Stimulated activated CD4-positive, alpha-beta T cell treated with anti-CD3 and anti-CD28 coated beads, Interleukin-12 subunit alpha, Interleukin-12 subunit beta, amount 100 ng/mL, for 24 hours (primary cell): ENCODE results near the gene RNF217.

Source experiments
- DNase-seq, 2 experiments: peaks; one replicate each; pipeline ENCODE4 v3.0.0-alpha.2; 2020; ENCODE audit warnings: low read depth in 2 of 2

The RNF217 gene

GRCh38 chr6:124987999-124988591 is 25.9 kb downstream of the RNF217 start:
- DNase-seq = no peak

- DNase-seq = no peak
Measured at GRCh38 chr6:124989136-124989983, 27.1 kb downstream of the RNF217 start.

- DNase-seq = no peak
Measured at GRCh38 chr6:124990988-124991387, 28.8 kb downstream of the RNF217 start.

GRCh38 chr6:124991764-124992295 is 29.6 kb downstream of the RNF217 start:
- DNase-seq = no peak

- no peak for DNase-seq
Measured at GRCh38 chr6:124993327-124993726, 31.1 kb downstream of the RNF217 start.

- no peak for DNase-seq
Measured at GRCh38 chr6:124994648-124995047, 32.4 kb downstream of the RNF217 start.

- no peak for DNase-seq
Measured at GRCh38 chr6:124995131-124995530, 32.9 kb downstream of the RNF217 start.

GRCh38 chr6:124995645-124996325 is 33.5 kb downstream of the RNF217 start:
- DNase-seq = no peak

GRCh38 chr6:124996411-124996810 is 34.2 kb downstream of the RNF217 start:
- DNase-seq = no peak

- DNase-seq = no peak
Measured at GRCh38 chr6:124997196-124997875, 35.1 kb downstream of the RNF217 start.

- no peak for DNase-seq
Measured at GRCh38 chr6:124999105-124999764, 37.0 kb downstream of the RNF217 start.

GRCh38 chr6:125001684-125002405 is 39.6 kb downstream of the RNF217 start:
- DNase-seq = no peak

GRCh38 chr6:125002406-125002741 is 40.1 kb downstream of the RNF217 start:
- no peak for DNase-seq

GRCh38 chr6:125003070-125003469 is 40.8 kb downstream of the RNF217 start:
- DNase-seq = no peak

- no peak for DNase-seq
Measured at GRCh38 chr6:125004198-125004597, 42.0 kb downstream of the RNF217 start.

GRCh38 chr6:125004797-125005595 is 42.8 kb downstream of the RNF217 start:
- DNase-seq = no peak

GRCh38 chr6:125008261-125008703 is 46.0 kb downstream of the RNF217 start:
- DNase-seq = no peak

GRCh38 chr6:125008957-125009356 is 46.7 kb downstream of the RNF217 start:
- DNase-seq = no peak

- no peak for DNase-seq
Measured at GRCh38 chr6:125009578-125009977, 47.3 kb downstream of the RNF217 start.
